Gastrocnemius medialis (tissue), 4 donors: Measurements from ENCODE around the gene SLC39A11.

ENCODE experiments used
- CTCF ChIP-seq, 5 experiments: fragments of 450-650 bp in 3 of 5; fragments of 200-600 bp in 2 of 5; sonication (generic) in 2 of 5; IDR thresholded peaks in 4 of 5; conservative IDR thresholded peaks in 1 of 5; 1 replicate in 4 of 5; 2 replicates in 1 of 5; pipeline ENCODE4 v1.5.1; 2016 to 2019; ENCODE audit warnings: antibody characterized with exemption in 5 of 5, mild to moderate bottlenecking in 3 of 5, moderate library complexity in 3 of 5
- POLR2A ChIP-seq, 2 donors: fragments of 450-650 bp; IDR thresholded peaks; one replicate each; pipeline ENCODE4 v1.6.1; 2017; ENCODE audit warnings: antibody characterized with exemption in 2 of 2, mild to moderate bottlenecking in 2 of 2, moderate library complexity in 2 of 2

DNA sequence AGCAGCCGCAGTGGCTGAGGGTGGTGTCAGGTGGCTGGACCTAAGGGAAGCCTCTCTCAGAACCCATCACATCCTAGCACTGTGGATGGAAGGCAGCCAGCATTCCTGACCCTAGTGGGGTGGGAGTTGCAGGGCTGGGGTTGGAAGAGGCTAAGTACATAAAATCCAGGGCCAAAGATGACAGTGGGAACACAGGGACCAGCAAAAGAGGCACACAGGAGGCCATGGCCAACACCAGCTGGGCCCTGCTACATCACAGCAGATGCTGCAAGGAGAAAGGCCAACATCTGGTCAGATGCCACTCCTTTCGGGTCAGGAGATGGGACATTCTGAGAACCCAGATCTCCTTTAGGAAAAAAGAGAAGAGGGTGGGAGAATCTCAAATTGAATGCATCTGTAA is 415.4 kb downstream of the SLC39A11 start:
- no peak for TF ChIP-seq CTCF (IDR thresholded peaks at IDR 0.05 in 4 of 5, conservative IDR thresholded peaks at IDR 0.05 in 1 of 5)
- TF ChIP-seq POLR2A (IDR thresholded peaks at IDR 0.05), result no peak
